ENCODE measurements around the gene HSPA12A.
A peak's percentile ranks its signal among the peaks of the same experiment; 100 is the strongest.

The HSPA12A gene

GRCh38 chr10:116771101-116771958 is 29.0 kb upstream of the HSPA12A start:
- no peak for DNase-seq (ENCODE audit: low spot score)

- no peak for DNase-seq (ENCODE audit: low spot score)
Observed at GRCh38 chr10:116770281-116770680, 27.9 kb upstream of the HSPA12A start.

GRCh38 chr10:116769791-116770190 is 27.4 kb upstream of the HSPA12A start:
- DNase-seq (ENCODE audit: low spot score), result no peak

GRCh38 chr10:116769368-116769767 is 27.0 kb upstream of the HSPA12A start:
- DNase-seq (ENCODE audit: low spot score), result no peak

GRCh38 chr10:116768786-116769185 is 26.4 kb upstream of the HSPA12A start:
- no peak for DNase-seq (ENCODE audit: low spot score)

- DNase-seq (ENCODE audit: low spot score), result no peak
Observed at GRCh38 chr10:116766837-116767634, 24.7 kb upstream of the HSPA12A start.

GRCh38 chr10:116766241-116766827 is 24.0 kb upstream of the HSPA12A start:
- DNase-seq (ENCODE audit: low spot score), result no peak

GRCh38 chr10:116765648-116766081 is 23.3 kb upstream of the HSPA12A start:
- peak; percentile 38 for DNase-seq (ENCODE audit: low spot score)

GRCh38 chr10:116764979-116765378 is 22.6 kb upstream of the HSPA12A start:
- no peak for DNase-seq (ENCODE audit: low spot score)

GRCh38 chr10:116763440-116763839 is 21.1 kb upstream of the HSPA12A start:
- DNase-seq (ENCODE audit: low spot score), result no peak

GRCh38 chr10:116761883-116762282 is 19.5 kb upstream of the HSPA12A start:
- DNase-seq (ENCODE audit: low spot score), result no peak

- no peak for DNase-seq (ENCODE audit: low spot score)
Observed at GRCh38 chr10:116760919-116761318, 18.6 kb upstream of the HSPA12A start.

GRCh38 chr10:116757246-116757645 is 14.9 kb upstream of the HSPA12A start:
- no peak for DNase-seq (ENCODE audit: low spot score)

GRCh38 chr10:116756277-116756676 is 13.9 kb upstream of the HSPA12A start:
- no peak for DNase-seq (ENCODE audit: low spot score)

- no peak for DNase-seq (ENCODE audit: low spot score)
Observed at GRCh38 chr10:116753759-116754158, 11.4 kb upstream of the HSPA12A start.

GRCh38 chr10:116752969-116753665 is 10.8 kb upstream of the HSPA12A start:
- no peak for DNase-seq (ENCODE audit: low spot score)

- DNase-seq (ENCODE audit: low spot score), result no peak
Observed at GRCh38 chr10:116752563-116752962, 10.2 kb upstream of the HSPA12A start.

- no peak for DNase-seq (ENCODE audit: low spot score)
Observed at GRCh38 chr10:116748471-116748870, 6.1 kb upstream of the HSPA12A start.

- DNase-seq (ENCODE audit: low spot score), result no peak
Observed at GRCh38 chr10:116748041-116748440, 5.7 kb upstream of the HSPA12A start.

GRCh38 chr10:116747325-116747724 is 5.0 kb upstream of the HSPA12A start:
- no peak for DNase-seq (ENCODE audit: low spot score)

- DNase-seq (ENCODE audit: low spot score), result no peak
Observed at GRCh38 chr10:116744885-116745284, 2.5 kb upstream of the HSPA12A start.

GRCh38 chr10:116744163-116744753 is 1.9 kb upstream of the HSPA12A start:
- no peak for DNase-seq (ENCODE audit: low spot score)
